OCI-LY1 (cell line): ENCODE results near the gene MIB2.
"Not testable (repeated sequence)": the region's sequence is repeated elsewhere in the genome, so short reads cannot be mapped to it uniquely, and the experiment has no call there.

ENCODE experiments used
- CTCF ChIP-seq: fragments of 200-600 bp; sonication (generic), shearing (Covaris generic); IDR thresholded peaks from 2 replicates; pipeline ENCODE4 v1.5.1; 2017; ENCODE audit warnings: mild to moderate bottlenecking, antibody characterized with exemption, low read length, moderate library complexity, mixed read lengths
- EZH2 ChIP-seq: fragments of 200-600 bp; sonication (generic), shearing (Covaris generic); IDR thresholded peaks from 2 replicates; pipeline ENCODE4 v1.8.0; 2017; ENCODE audit warnings: borderline replicate concordance, mixed run types, mild to moderate bottlenecking, antibody characterized with exemption, low read length, moderate library complexity, mixed read lengths

- not testable (repeated sequence) for TF ChIP-seq EZH2, CTCF
Measured at GRCh38 chr1:1640081-1640480, 24.8 kb downstream of the MIB2 start.
